Stimulated activated CD4-positive, alpha-beta T cell treated with anti-CD3 and anti-CD28 coated beads, TNF-alpha, amount 100 ng/mL, for 24 hours (primary cell): ENCODE data around the gene KCNJ18.
"Not testable (repeated sequence)": the region's sequence is repeated elsewhere in the genome, so short reads cannot be mapped to it uniquely, and the experiment has no call there.

Source experiments
- DNase-seq, 3 experiments: peaks; one replicate each; pipeline ENCODE4 v3.0.0-alpha.2; 2020; ENCODE audit warnings: low read depth in 3 of 3

The KCNJ18 gene

GRCh38 chr17:21671437-21671836 is 20.9 kb upstream of the KCNJ18 start:
- DNase-seq: not testable (repeated sequence)

- DNase-seq: not testable (repeated sequence)
These were observed 20.5 kb upstream of the KCNJ18 start for GRCh38 chr17:21671871-21672270.

- not testable (repeated sequence) for DNase-seq
These were observed 18.7 kb upstream of the KCNJ18 start for GRCh38 chr17:21673451-21674241.

DNA sequence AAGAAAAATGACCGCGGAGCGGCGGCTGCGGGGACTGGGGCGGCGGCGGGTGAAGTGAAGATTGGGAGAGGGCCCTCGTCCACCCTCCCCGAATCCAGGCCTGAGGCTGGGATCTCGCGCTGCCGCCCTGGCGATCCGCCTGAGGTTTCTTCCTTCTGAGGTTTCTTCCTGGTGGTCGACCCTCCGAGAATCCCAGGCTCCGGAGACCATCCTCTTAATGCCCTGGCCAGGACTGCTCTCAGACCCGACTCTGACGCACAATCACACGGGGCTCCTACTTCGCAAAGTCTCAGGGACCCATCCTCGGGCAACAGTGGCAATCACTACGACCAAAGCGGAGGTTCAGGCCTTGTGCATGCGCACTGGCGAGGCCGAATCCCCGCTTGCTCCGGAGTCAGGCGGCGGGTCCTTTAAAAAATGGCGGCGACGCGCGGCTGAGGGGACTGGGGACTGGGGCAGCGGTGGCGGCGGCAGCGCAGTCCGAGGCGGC is 18.0 kb upstream of the KCNJ18 start:
- no peak for DNase-seq

GRCh38 chr17:21674891-21675738 is 17.2 kb upstream of the KCNJ18 start:
- not testable (repeated sequence) for DNase-seq

- not testable (repeated sequence) for DNase-seq
These were observed 16.6 kb upstream of the KCNJ18 start for GRCh38 chr17:21675739-21676130.

DNA sequence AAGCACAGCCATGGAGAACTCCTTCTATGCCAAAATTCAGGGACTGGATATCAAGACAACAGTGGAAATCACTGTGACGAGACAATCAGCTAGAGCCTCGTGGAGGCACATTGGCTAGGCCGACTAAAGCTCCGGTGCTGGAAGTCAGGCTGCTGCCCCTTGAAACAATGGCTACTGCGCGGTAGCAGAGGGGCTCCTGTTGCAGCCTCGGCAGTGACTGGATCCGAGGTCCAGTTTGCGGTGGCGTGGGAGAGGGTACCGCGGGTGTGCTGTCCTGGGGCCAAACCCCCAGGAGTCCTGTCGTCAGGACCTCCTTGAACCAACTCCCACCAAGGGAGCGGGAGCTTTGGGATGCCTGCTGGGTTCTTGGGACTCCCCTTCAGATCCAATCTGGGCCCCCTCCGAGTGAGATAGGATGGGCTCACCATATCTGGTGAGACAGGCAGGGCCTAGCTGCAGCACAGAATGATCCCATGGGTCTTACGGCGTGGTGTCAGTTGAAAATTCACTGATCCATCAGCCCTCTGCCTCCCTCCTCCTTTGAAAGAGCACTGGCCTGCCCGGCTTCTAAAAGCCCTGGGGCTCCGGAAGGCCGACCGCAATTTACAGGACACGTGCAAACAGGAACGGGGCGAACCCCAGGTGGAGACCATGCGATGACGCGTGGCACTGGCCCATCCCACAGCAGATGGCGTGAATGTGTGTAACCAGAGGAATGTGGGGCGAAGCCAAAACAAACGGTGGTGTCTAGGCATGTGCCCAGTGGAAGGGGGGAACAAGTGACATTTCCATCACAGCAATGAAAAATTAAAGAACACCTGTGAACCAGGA is 15.8 kb upstream of the KCNJ18 start:
- no peak for DNase-seq

- DNase-seq: no peak
These were observed 15.0 kb upstream of the KCNJ18 start for GRCh38 chr17:21677126-21677910.

- no peak for DNase-seq
These were observed 14.4 kb upstream of the KCNJ18 start for GRCh38 chr17:21677911-21678310.

DNA sequence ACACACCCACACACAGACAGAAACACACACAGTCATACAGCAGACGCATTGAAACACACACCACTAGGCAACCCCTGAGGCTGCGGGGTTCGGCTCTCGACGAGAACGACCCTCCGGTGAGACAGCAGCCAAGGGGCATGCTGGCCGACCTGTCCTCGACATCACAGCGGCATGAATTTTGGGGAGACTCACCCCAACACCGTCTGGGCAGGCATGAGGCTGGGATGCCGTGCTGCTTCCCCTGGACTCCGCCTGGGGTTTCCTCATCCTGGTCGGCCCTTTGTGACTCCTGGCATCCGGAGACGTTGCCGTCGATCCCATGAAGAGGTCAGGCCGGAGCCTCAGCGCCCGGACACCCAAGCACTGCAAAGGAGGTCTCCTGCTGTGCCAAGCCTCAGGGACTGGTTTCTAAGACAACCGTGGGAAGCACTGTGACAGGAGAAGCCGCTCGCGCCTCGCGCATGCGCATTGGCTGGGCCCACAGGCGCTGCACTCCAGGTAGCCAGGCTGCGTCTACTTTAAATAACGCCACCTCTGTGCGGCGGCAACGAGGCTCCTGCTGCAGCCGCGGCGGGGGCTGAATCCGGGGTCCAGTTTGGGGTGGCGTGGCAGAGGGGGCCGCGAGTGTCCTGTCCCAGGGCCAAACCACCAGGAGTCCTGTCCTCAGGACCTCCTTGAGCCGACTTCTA is 13.8 kb upstream of the KCNJ18 start:
- DNase-seq: peak in 1 of 3 experiments; percentile 16

- DNase-seq: no peak
These were observed 12.8 kb upstream of the KCNJ18 start for GRCh38 chr17:21679256-21680146.

DNA sequence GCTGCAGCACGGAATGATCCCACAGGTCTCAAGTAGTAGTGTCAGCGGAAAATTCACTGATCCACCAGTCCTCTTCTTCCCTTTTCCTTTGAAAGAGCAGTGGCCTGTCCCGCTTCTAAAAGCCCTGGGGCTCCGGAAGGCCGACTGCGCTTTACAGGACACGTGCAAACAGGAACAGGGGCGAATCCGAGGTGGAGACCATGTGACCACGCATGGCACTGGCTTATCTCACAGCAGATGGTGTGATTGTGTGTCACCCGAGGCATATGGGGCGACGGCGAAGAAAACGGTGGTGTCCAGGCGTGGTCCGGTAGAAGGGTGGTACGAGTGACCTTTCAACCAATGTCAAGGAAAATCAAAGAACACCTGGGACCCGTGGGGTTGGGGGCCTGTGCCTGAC is 12.0 kb upstream of the KCNJ18 start:
- DNase-seq: no peak

DNA sequence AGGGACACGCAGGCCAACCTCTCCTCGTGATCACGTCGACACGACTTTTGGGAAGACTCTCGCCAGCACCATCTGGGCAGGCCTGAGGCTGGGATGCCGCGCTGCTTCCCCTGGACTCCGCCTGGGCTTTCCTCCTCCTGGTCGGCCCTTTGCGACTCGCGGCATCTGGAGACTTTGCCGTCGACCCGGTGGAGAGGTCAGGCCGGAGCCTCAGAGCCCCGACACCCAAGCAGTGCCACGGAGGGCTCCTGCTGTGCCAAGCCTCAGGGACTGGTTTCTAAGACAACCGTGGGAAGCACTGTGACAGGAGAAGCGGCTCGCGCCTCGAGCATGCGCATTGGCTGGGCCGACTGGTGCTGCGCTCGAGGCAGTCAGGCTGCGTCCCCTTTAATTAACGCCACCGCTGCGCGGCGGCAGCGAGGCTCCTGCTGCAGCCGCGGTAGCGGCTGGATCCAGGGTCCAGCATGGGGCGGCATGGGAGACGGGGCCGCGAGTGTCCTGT is 11.4 kb upstream of the KCNJ18 start:
- not testable (repeated sequence) for DNase-seq

DNA sequence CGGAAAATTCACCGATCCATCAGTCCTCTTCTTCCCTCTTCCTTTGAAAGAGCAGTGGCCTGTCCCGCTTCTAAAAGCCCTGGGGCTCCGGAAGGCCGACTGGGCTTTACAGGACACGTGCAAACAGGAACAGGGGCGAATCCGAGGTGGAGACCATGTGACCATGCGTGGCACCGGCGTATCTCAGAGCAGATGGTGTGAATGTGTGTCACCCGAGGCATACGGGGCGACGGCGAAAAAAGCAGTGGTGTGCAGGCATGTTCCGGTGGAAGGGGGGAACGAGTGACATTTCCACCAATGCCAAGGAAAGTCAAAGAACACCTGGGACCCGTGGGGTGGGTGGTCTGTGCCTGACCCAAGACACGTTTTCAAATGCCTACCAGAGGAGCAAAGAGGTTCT is 10.7 kb upstream of the KCNJ18 start:
- DNase-seq: not testable (repeated sequence)

GRCh38 chr17:21682130-21682529 is 10.2 kb upstream of the KCNJ18 start:
- DNase-seq: not testable (repeated sequence)

- DNase-seq: not testable (repeated sequence)
These were observed 9.1 kb upstream of the KCNJ18 start for GRCh38 chr17:21683142-21683712.

- DNase-seq: not testable (repeated sequence)
These were observed 8.4 kb upstream of the KCNJ18 start for GRCh38 chr17:21683897-21684296.

DNA sequence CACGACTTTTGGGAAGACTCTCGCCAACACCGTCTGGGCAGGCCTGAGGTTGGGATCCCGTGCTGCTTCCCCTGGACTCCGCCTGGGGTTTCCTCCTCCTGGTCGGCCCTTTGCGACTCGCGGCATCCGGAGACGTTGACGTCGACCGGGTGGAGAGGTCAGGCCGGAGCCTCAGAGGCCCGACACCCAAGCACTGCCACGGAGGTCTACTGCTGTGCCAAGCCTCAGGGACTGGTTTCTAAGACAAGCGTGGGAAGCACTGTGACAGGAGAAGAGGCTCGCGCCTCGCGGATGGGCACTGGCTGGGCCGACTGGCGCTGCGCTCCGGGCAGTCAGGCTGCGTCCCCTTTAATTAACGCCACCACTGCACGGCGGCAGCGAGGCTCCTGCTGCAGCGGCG is 7.9 kb upstream of the KCNJ18 start:
- not testable (repeated sequence) for DNase-seq
